ENCODE data around the gene CHMP1A.
A peak's percentile ranks its signal among the peaks of the same experiment; 100 is the strongest.

Gene CHMP1A

GRCh38 chr16:89602273-89602951 is 55.1 kb downstream of the CHMP1A start:
- peak; percentile 45 for DNase-seq

GRCh38 chr16:89601906-89602272 is 55.6 kb downstream of the CHMP1A start:
- no peak for DNase-seq

GRCh38 chr16:89600956-89601355 is 56.6 kb downstream of the CHMP1A start:
- DNase-seq, result no peak

GRCh38 chr16:89600427-89600826 is 57.1 kb downstream of the CHMP1A start:
- DNase-seq, result no peak

- no peak for DNase-seq
These were observed 57.6 kb downstream of the CHMP1A start for GRCh38 chr16:89599902-89600301.

GRCh38 chr16:89599451-89599858 is 58.1 kb downstream of the CHMP1A start:
- DNase-seq, result peak; percentile 19

GRCh38 chr16:89598199-89598598 is 59.3 kb downstream of the CHMP1A start:
- no peak for DNase-seq

GRCh38 chr16:89596957-89597649 is 60.4 kb downstream of the CHMP1A start:
- no peak for DNase-seq

- DNase-seq, result no peak
These were observed 61.3 kb downstream of the CHMP1A start for GRCh38 chr16:89596061-89596689.

- no peak for DNase-seq
These were observed 62.0 kb downstream of the CHMP1A start for GRCh38 chr16:89595330-89596060.

Measured in CD4-positive, alpha-beta T cell treated with Interleukin-10 for 1 hour (primary cell).